ENCODE measurements around the gene MAP3K7CL. TPM values are rescaled to one million over a fixed set of nuclear protein-coding genes. Genes with fewer than 3 reads are reported as not detected.

Gene MAP3K7CL
- total RNA-seq, 1 donor from 2014 or later = 1.2 TPM

- peaks cover 12% of the 10 kb centered on the region for H3K4me1 Mint-ChIP-seq (ENCODE audit: low read depth)
- H3K27me3 Mint-ChIP-seq = no peaks in the 10 kb centered on the region
- TF ChIP-seq CTCF (IDR thresholded peaks at IDR 0.05; ENCODE audit: unreplicated experiment) = no peak
- H3K27ac Mint-ChIP-seq = no peak overlapping the region
- no peak for DNase-seq (ENCODE audit: low spot score, unreplicated experiment)
- peaks cover 2% of the 10 kb centered on the region for H3K36me3 Mint-ChIP-seq (ENCODE audit: insufficient read depth)
- peaks cover 11% of the 10 kb centered on the region for H3K9me3 Mint-ChIP-seq (ENCODE audit: low read depth)
- no peak overlapping the region for H3K4me3 Mint-ChIP-seq (ENCODE audit: low read depth)
These were observed 74.6 kb downstream of the MAP3K7CL start for GRCh38 chr21:29205009-29205408.

- peaks cover 1% of the 10 kb centered on the region for H3K36me3 Mint-ChIP-seq (ENCODE audit: insufficient read depth)
- no peak overlapping the region for H3K27ac Mint-ChIP-seq
- H3K27me3 Mint-ChIP-seq = no peaks in the 10 kb centered on the region
- no peak for DNase-seq (ENCODE audit: low spot score, unreplicated experiment)
- TF ChIP-seq CTCF (IDR thresholded peaks at IDR 0.05; ENCODE audit: unreplicated experiment) = no peak
- peaks cover 9% of the 10 kb centered on the region for H3K9me3 Mint-ChIP-seq (ENCODE audit: low read depth)
- no peak overlapping the region for H3K4me3 Mint-ChIP-seq (ENCODE audit: low read depth)
- peaks cover 12% of the 10 kb centered on the region for H3K4me1 Mint-ChIP-seq (ENCODE audit: low read depth)
These were observed 75.5 kb downstream of the MAP3K7CL start for GRCh38 chr21:29205988-29206387.

- Mint-ChIP-seq H3K9me3 (ENCODE audit: low read depth) (peaks cover 7% of the 10 kb centered on the region), H3K27ac (peak overlapping the region; percentile 10), H3K4me3 (ENCODE audit: low read depth) (no peak overlapping the region), H3K36me3 (ENCODE audit: insufficient read depth) (no peaks in the 10 kb centered on the region), H3K4me1 (ENCODE audit: low read depth) (peaks cover 12% of the 10 kb centered on the region), H3K27me3 (no peaks in the 10 kb centered on the region)
- no peak for DNase-seq (ENCODE audit: low spot score, unreplicated experiment)
- TF ChIP-seq CTCF (IDR thresholded peaks at IDR 0.05; ENCODE audit: unreplicated experiment) = no peak
These were observed 76.0 kb downstream of the MAP3K7CL start for GRCh38 chr21:29206445-29206844.

- peaks cover 12% of the 10 kb centered on the region for H3K4me1 Mint-ChIP-seq (ENCODE audit: low read depth)
- no peaks in the 10 kb centered on the region for H3K36me3 Mint-ChIP-seq (ENCODE audit: insufficient read depth)
- H3K27ac Mint-ChIP-seq = no peak overlapping the region
- no peak for TF ChIP-seq CTCF (IDR thresholded peaks at IDR 0.05; ENCODE audit: unreplicated experiment)
- H3K27me3 Mint-ChIP-seq = no peaks in the 10 kb centered on the region
- no peak overlapping the region for H3K4me3 Mint-ChIP-seq (ENCODE audit: low read depth)
- H3K9me3 Mint-ChIP-seq (ENCODE audit: low read depth) = peaks cover 3% of the 10 kb centered on the region
- no peak for DNase-seq (ENCODE audit: low spot score, unreplicated experiment)
These were observed 76.8 kb downstream of the MAP3K7CL start for GRCh38 chr21:29207201-29207600.

GRCh38 chr21:29208044-29208681 is 77.7 kb downstream of the MAP3K7CL start:
- Mint-ChIP-seq H3K27me3 (no peaks in the 10 kb centered on the region), H3K9me3 (ENCODE audit: low read depth) (no peaks in the 10 kb centered on the region), H3K4me1 (ENCODE audit: low read depth) (peaks cover 12% of the 10 kb centered on the region), H3K4me3 (ENCODE audit: low read depth) (no peak overlapping the region), H3K36me3 (ENCODE audit: insufficient read depth) (no peaks in the 10 kb centered on the region), H3K27ac (no peak overlapping the region)
- no peak for TF ChIP-seq CTCF (IDR thresholded peaks at IDR 0.05; ENCODE audit: unreplicated experiment)
- DNase-seq (ENCODE audit: low spot score, unreplicated experiment) = no peak
